Measurements from ENCODE around the gene UMPS.

DNA sequence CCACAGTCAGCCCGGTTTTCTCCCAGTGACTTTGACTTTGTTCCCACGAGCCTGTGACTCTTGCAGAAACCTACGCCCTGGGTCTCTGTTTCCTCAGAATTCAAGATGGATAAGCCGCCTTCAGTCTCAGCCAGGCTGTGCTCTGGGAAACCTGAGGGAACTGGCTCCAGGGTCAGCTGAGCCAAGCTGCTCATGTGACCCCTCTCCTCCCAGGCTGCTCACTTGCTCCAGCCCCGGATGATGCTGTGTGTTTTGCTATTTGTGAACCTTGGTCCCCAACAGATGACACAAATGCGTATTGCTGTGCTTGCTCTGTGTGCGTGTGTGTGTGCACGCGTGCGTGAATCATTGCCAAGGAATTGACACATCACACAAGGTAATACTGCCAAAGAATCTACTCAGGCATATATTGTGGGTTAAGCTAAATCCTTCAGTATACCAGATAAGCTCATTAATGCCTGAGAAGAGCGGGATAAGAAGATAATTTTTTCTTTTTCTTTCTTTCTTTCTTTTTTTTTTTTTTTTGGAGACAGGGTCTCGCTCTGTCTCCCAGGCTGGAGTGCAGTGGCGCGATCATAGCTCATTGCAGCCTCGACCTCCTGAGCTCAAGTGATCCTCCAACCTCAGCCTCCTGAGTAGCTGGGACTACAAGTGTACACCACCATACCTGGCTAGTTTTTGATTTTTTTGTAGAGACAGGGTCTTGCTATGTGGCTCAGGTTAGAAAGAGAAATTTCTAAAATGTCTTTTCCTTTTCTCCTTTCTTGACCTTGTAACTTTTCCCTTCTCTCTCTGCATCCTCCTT, 29.2 kb upstream of the UMPS start:
- TF ChIP-seq CTCF (IDR thresholded peaks at IDR 0.05) (no peak), POLR2A (IDR thresholded peaks at IDR 0.05) (no peak)
